SK-MEL-5 (cell line): ENCODE data around the gene SCNN1A. TPM values are rescaled to one million over a fixed set of nuclear protein-coding genes. Genes with fewer than 3 reads are reported as not detected.
"Not testable (repeated sequence)": the region's sequence is repeated elsewhere in the genome, so short reads cannot be mapped to it uniquely, and the experiment has no call there.

ENCODE experiments used
- DNase-seq: peaks from one replicate; pipeline ENCODE4 v3.0.0-alpha.2; 2016; ENCODE audit warnings: low read depth, low spot score
- in situ Hi-C: cut with HindIII; loops from 2 replicates; pipeline ENCODE4 v1.10.0; 2016; ENCODE audit warnings: low sequenced_read_pairs, high pct_unique_total_duplicates, low pct_unique_long_range_greater_than_20kb
- total RNA-seq: library from RNA; depleted of rRNA; stranded (reverse); fragments of >200 nt; shearing (Covaris generic); gene quantifications from 2 replicates; pipeline ENCODE4 v1.2.3, GENCODE V29; 2014

SCNN1A gene
- total RNA-seq, 1 experiment from 2014 or later = not detected

- DNase-seq = no peak
- in situ Hi-C loops = no loop called here
Measured at GRCh38 chr12:6358881-6359280, 16.5 kb downstream of the SCNN1A start.

- DNase-seq = no peak
- in situ Hi-C loops = no loop called here
Measured at GRCh38 chr12:6356374-6356820, 19.0 kb downstream of the SCNN1A start.

- in situ Hi-C loops = no loop called here
- DNase-seq = no peak
Measured at GRCh38 chr12:6355491-6356373, 19.6 kb downstream of the SCNN1A start.

- no peak for DNase-seq
- in situ Hi-C loops = no loop called here
Measured at GRCh38 chr12:6354495-6355393, 20.6 kb downstream of the SCNN1A start.

GRCh38 chr12:6352193-6353173 is 22.9 kb downstream of the SCNN1A start:
- no peak for DNase-seq
- in situ Hi-C loops = no loop called here

- no peak for DNase-seq
- in situ Hi-C loops = no loop called here
Measured at GRCh38 chr12:6351622-6352021, 23.7 kb downstream of the SCNN1A start.

- DNase-seq = no peak
- in situ Hi-C loops = no loop called here
Measured at GRCh38 chr12:6347367-6348338, 27.7 kb downstream of the SCNN1A start.

- in situ Hi-C loops = no loop called here
- no peak for DNase-seq
Measured at GRCh38 chr12:6346942-6347341, 28.4 kb downstream of the SCNN1A start.

GRCh38 chr12:6346235-6346832 is 29.0 kb downstream of the SCNN1A start:
- no peak for DNase-seq
- in situ Hi-C loops = no loop called here

- in situ Hi-C loops = no loop called here
- DNase-seq = no peak
Measured at GRCh38 chr12:6345319-6346091, 29.9 kb downstream of the SCNN1A start.

- in situ Hi-C loops, DNase-seq: not testable (repeated sequence)
Measured at GRCh38 chr12:6344101-6344660, 31.2 kb downstream of the SCNN1A start.

GRCh38 chr12:6343518-6343917 is 31.8 kb downstream of the SCNN1A start:
- in situ Hi-C loops = no loop called here
- DNase-seq = no peak

GRCh38 chr12:6342140-6342889 is 33.0 kb downstream of the SCNN1A start:
- DNase-seq = no peak
- in situ Hi-C loops = no loop called here

GRCh38 chr12:6341417-6342139 is 33.8 kb downstream of the SCNN1A start, which contains the start of gene TNFRSF1A:
TSS of gene TNFRSF1A (minus strand) at chr12:6342076. CDS start at chr12:6341814, 262 bp downstream.
- in situ Hi-C loops = no loop called here
- DNase-seq = peak; percentile 81
